GM21423 (cell line): ENCODE data around the gene TRIM33.
"Not testable (repeated sequence)": the region's sequence is repeated elsewhere in the genome, so short reads cannot be mapped to it uniquely, and the experiment has no call there.

Experiments
- ATAC-seq: cut with Tn5 transposase; IDR thresholded peaks from one replicate; pipeline ENCODE4 v1.9.1; 2021; ENCODE audit warnings: mild to moderate bottlenecking, moderate library complexity; ENCODE audit not compliant: unreplicated experiment

Gene TRIM33

GRCh38 chr1:114510274-114511031, 550 bp downstream of the TRIM33 start:
- ATAC-seq, result peak; percentile 54

DNA sequence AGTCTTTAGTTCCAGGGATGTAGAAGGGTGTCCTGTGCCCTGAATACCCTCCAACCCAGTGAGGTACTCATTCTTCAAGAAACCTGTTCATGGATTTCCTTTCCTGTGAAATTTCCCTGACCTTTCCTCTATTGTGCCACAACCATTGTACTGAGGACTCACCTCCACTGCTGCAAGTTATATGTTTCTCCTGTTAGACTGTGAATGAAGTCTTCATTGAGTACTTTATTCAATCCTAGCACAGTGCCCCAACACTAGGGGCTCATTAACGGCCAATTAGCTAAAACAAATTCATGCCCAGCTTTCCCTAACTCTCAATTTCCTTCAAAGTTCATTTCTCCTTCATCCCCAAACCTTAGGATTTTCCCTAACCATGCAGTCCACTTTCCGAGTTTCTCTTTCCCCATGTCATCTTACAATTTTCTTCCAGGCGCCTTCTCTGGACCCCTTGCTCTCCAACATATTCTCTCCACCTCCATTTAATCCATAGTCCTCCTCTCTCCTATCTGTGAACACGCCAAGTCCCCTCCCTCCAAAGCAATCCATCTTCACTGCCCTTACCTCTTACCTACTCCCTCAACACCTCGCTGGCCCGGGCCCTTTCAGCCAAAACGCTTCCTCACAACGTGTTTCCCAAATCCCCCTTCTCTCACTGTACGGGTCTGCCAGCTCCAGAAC, 1.3 kb downstream of the TRIM33 start:
- ATAC-seq, result no peak

DNA sequence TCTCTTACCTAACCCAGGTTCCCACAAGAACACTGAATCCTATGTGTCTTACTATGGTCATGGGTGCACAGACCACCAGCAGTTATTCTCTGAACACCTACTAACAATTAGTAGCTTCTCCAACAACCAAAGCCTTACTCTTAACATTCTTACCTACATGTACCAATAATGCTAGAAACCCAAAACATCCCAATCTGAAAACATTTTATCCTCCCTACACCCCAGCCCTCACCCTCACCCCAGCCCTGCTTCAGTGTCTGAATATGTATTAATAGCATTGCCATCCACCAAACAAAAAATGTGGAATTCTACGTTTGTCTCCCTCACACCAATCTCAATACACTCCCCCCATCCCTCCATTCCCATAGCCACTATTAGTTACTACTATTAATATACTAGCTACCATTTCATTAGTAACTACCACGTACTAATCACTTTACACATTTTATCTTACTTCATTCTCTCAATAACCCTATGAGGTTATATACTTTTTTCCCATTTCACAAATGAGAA, 2.6 kb downstream of the TRIM33 start:
- ATAC-seq, result no peak

GRCh38 chr1:114507513-114507912, 3.5 kb downstream of the TRIM33 start:
- ATAC-seq, result no peak

GRCh38 chr1:114505148-114505561, 5.8 kb downstream of the TRIM33 start:
- ATAC-seq, result no peak

GRCh38 chr1:114503916-114504422, 7.0 kb downstream of the TRIM33 start:
- no peak for ATAC-seq

- ATAC-seq, result no peak
Observed at GRCh38 chr1:114502080-114502479, 8.9 kb downstream of the TRIM33 start.

DNA sequence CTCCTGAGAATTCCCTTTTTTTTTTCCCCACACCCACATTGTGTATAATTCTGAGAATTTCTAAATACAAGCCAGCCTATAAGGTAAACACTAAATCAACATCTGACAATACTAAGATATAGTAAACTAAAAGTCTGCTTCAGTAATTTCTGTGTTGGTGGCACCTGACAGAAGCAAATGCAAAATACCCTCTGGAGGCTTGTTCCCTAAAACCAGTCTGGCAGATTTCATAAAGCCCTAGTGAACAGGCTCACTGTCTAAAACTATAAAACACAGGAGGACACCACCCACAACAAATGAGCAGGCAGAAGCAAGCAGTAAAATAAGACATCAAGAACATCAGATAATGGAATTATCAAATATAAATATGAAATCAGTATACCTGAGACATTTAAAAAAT, 11.5 kb downstream of the TRIM33 start:
- ATAC-seq, result no peak

DNA sequence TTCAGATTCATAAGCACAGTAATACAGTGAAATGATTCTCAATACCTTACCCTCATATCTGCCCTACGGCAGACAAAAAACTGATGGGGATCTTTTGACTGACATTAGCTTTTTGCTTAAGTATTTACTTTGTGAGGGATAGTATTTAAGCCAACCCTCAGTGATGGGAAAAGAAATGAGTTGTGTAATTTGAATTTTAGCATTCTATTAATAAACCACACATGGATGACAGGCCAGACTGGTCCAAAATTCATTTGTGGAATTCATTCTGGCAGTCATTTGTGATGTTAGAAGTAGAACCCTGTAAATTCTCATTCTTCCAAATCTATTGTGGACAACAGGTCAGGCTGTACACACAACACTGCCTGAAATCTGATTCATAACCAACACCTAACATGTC, 14.9 kb downstream of the TRIM33 start:
- no peak for ATAC-seq

- ATAC-seq, result no peak
Observed at GRCh38 chr1:114495486-114495885, 15.5 kb downstream of the TRIM33 start.

DNA sequence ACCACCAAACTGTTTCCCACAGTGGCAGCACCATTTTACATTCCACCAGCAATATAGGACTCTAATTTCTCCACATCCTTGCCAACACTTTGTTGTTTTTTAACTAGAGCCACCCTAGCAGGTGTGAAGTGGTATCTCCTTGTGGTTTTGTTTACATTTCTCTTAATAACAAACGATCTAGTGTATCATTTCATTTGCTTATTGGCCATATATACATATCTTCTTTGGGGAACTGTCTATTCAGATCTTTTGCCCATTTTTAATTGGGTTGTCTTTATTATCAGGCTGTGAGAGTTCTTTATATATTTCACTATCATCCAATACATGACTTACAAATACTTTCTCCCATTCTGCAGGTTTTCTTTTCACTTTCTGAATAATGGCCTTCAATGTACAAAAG, 18.0 kb downstream of the TRIM33 start:
- no peak for ATAC-seq

GRCh38 chr1:114490274-114490693, 20.7 kb downstream of the TRIM33 start:
- no peak for ATAC-seq

GRCh38 chr1:114488739-114489138, 22.3 kb downstream of the TRIM33 start:
- ATAC-seq, result no peak

DNA sequence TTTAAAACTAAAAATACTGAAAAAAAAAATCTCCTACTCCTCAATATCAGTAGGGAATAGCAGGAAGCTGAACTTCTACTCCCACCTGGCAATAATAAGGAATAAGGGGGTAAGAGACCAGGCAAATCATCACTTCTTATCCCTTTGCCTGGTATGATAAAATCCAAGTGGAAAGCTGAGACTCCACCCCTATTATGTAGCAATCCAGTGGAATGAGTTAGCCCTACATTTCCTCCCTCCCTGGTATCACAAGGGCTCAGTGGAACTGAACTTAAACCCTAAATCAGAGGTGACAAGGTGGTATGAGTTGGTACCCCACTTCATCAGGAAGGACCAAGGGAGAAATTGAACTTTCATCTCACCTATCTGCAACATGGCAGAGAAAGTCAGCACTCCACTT, 25.7 kb downstream of the TRIM33 start:
- no peak for ATAC-seq

GRCh38 chr1:114482585-114482984, 28.4 kb downstream of the TRIM33 start:
- peak; percentile 82 for ATAC-seq

DNA sequence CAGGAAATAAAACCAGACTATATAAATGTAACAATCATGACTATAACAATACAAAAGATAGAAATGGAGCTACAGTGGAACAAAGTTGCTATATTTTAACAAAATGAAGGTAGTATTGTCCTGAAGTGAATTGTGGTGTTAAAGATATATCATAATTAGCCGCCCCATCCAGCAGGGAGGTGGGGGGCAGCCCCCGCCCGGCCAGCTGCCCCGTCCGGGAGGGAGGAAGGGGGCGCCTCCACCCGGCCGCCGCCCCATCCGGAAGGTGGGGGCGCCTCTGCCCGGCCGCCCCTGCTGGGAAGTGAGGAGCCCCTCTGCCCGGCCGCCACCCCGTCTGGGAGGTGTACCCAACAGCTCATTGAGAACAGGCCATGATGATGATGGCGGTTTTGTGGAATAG, 31.4 kb downstream of the TRIM33 start:
- ATAC-seq, result not testable (repeated sequence)

GRCh38 chr1:114479134-114479533, 31.9 kb downstream of the TRIM33 start:
- no peak for ATAC-seq

DNA sequence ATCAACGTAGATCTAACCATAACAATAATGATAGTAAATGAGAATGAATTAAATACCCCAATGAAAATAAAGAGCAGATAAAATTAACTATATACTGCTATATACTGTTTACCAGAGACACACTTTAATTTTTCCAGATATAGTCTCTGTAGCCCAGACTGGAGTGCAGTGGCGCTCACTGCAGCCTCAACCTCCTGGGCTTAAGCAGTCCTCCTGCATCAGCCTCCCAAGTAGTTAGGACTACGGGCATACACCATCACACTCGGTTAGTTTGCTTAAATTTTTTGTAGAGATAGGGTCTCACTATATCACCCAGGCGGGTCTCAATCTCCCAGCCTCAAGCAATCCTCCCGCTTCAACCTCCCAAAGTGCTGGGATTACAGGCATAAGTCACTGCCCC, 37.2 kb downstream of the TRIM33 start:
- no peak for ATAC-seq

DNA sequence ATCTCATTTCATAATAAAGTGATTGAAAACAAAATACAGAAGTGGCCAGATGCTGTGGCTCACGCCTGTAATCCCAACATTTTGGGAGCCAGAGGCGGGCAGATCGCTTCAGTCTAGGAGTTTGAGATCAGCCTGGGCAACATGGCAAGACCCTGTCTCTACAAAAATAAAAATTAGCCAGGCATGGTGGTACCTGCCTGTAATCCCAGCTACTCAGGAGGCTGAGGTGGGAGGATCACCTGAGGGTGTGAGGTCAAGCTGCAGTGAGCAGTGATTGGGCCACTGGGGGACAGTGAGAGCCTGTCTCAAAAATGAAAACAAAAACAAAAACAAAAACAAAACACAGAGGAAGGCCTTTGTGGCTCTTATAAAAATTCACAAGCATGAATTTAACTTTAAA, 38.6 kb downstream of the TRIM33 start:
- no peak for ATAC-seq

DNA sequence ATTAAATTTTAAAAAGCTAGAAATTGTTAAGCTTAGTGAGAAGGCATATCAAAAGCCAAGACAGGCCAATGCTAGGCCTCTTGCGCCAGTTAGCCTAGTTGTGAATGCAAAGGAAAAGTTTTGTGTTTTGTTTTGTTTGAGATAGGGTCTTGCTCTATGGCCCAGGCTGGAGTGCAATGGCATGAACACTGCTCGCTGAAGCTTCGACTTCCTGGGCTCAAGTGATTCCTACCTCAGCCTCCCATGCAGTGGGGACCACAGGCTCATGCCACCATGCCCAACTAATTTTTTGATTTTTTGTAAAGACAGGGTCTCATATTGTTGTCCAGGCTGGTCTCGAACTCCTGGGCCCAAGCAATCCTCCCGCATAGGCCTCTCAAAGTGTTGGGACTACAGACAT, 40.3 kb downstream of the TRIM33 start:
- ATAC-seq, result no peak

DNA sequence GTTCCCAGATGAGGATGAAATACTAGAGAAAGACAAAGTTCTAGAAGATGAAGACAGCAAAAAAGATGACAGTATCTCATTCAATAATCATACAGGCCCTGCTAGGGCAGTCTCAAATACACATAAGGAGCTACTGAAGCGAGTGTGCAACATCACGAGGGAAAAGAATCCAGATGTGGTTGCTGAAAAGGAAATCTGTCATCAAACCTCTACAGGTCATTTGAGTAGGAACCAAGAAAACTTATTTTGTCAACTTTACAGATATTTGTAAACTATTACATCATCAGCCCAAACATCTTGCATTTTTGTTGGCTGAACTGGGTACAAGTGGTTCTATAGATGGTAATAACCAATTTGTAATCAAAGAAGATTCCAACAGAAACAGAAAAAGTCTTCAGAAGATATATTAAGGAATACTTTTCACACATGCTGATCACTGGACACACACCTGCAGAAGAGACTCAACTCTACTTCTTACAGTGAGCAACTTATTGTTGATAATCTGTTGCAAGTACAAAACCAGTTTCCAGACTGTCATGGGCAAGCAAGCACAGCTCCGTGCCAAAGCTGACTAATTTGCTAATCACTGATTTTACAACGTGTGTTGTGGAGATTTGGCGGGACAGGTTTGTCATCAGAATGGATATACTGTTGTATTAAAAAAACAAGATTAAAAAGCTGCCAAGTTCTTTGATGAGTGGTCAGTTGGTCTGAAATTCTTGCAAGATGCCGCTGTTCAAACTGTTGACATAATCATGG, 42.1 kb downstream of the TRIM33 start:
- no peak for ATAC-seq
